ENCODE data around the gene DDX11.
"Not testable (repeated sequence)": the region's sequence is repeated elsewhere in the genome, so short reads cannot be mapped to it uniquely, and the experiment has no call there.

The DDX11 gene

GRCh38 chr12:31053944-31054343 is 19.7 kb upstream of the DDX11 start:
- H3K4me3 ChIP-seq (replicated peaks; ENCODE audit: low read depth, low read length); DNase-seq (ENCODE audit: low read depth): not testable (repeated sequence)
- TF ChIP-seq, protein P1, sequence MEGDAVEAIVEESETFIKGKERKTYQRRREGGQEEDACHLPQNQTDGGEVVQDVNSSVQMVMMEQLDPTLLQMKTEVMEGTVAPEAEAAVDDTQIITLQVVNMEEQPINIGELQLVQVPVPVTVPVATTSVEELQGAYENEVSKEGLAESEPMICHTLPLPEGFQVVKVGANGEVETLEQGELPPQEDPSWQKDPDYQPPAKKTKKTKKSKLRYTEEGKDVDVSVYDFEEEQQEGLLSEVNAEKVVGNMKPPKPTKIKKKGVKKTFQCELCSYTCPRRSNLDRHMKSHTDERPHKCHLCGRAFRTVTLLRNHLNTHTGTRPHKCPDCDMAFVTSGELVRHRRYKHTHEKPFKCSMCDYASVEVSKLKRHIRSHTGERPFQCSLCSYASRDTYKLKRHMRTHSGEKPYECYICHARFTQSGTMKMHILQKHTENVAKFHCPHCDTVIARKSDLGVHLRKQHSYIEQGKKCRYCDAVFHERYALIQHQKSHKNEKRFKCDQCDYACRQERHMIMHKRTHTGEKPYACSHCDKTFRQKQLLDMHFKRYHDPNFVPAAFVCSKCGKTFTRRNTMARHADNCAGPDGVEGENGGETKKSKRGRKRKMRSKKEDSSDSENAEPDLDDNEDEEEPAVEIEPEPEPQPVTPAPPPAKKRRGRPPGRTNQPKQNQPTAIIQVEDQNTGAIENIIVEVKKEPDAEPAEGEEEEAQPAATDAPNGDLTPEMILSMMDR (IDR thresholded peaks at IDR 0.05; ENCODE audit: low read length, missing control alignments) = peak; percentile 15

GRCh38 chr12:31057671-31058070 is 16.0 kb upstream of the DDX11 start:
- no peak overlapping the region for H3K4me3 ChIP-seq (replicated peaks; ENCODE audit: low read depth, low read length)
- TF ChIP-seq, protein P1 (IDR thresholded peaks at IDR 0.05; ENCODE audit: low read length, missing control alignments) = no peak
- no peak for DNase-seq (ENCODE audit: low read depth)

GRCh38 chr12:31066196-31066595 is 7.5 kb upstream of the DDX11 start:
- DNase-seq (ENCODE audit: low read depth) = peak; percentile 8
- H3K4me3 ChIP-seq (replicated peaks; ENCODE audit: low read depth, low read length) = not testable (repeated sequence)

DNA sequence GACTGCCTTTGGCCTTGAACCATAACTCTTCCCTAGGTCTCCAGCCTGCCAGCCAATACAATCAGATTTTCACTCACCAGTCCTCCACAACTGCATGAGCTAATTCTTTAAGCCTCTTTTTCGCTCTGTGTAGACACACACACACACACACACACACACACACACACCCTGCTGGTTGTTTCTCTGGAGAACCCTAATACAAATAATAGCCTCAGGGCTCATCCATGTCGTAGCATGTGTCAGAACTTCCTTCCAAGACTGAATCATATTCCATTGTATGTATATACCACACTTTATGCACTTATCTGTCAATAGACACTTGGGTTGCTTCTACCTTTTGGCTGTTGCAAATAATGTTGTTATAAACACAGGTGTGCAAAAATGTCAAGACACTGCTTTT is 6.0 kb upstream of the DDX11 start:
- H3K4me3 ChIP-seq (replicated peaks; ENCODE audit: low read depth, low read length); DNase-seq (ENCODE audit: low read depth): not testable (repeated sequence)

- H3K4me3 ChIP-seq (replicated peaks; ENCODE audit: low read depth, low read length); DNase-seq (ENCODE audit: low read depth): not testable (repeated sequence)
Measured at GRCh38 chr12:31070971-31071740, 2.5 kb upstream of the DDX11 start.

DNA sequence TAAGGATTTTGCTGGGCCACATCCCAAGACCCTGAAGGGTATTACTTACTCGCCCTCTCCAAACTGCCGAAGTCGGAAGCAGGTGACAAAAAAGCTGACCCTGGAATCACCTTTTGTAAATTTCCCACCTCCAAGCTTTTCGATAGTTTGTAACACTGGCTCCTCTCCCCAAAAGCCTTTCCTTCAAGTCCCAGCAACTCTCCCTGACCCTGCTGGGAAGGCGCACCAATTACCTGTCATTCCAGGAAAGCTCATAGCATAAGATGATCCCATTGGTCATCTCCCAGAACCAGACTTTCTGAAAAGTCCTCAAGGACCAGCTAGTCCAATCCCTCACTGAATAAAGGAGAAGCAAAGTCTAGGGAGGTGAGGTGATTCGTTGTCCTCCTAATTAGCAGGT is 698 bp upstream of the DDX11 start:
- H3K4me3 ChIP-seq (replicated peaks; ENCODE audit: low read depth, low read length) = peak overlapping the region; percentile 70
- not testable (repeated sequence) for DNase-seq (ENCODE audit: low read depth)

DNA sequence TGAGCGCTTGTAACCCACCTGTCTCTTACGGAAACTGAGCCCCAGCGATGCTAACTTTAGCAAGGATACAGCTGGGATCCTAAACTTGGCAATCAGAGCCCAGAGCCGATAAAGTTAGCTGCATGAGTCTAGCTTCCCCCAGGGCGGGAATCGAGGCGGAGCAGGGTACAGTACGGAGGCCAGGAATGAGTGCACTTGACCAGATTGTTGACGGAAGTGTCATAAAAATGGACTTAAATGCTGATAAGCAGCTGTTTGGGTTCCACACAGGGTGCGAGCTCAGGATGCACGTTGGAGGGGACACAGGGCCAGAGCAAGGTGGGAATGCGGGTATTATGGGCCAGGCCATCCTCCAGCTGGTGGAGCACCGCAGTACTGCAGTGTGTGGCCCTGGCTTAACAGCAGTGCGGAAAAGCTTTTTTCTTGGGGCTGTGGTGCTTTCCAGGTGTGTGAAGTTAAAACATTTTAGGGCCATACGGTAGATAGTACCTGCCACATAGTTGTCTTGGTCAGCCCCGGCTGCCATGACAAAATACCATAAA is 744 bp downstream of the DDX11 start:
- H3K4me3 ChIP-seq (replicated peaks; ENCODE audit: low read depth, low read length) = peak overlapping the region; percentile 70
- TF ChIP-seq, protein P1 (IDR thresholded peaks at IDR 0.05; ENCODE audit: low read length, missing control alignments) = peak; percentile 21
- not testable (repeated sequence) for DNase-seq (ENCODE audit: low read depth)

DNA sequence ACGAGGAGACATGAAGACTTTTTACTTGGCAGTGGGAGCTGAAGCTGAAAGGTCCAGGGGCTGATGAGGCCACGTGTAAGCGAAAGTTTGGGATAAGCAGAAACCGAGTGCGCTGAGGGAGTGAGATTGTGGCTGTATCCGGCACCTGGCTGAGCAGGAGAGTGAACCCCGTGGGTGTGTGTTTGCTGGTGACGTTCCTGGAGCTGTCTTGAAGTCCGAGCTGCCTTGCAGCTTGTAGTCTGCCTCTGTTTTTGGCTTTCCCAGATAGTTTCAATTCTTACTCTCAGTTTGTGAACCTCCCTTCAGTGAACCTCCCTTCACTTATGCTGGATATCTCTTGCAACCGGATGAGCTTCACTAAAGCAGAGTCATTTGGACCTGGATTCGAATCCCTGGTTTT is 2.5 kb downstream of the DDX11 start:
- H3K4me3 ChIP-seq (replicated peaks; ENCODE audit: low read depth, low read length); DNase-seq (ENCODE audit: low read depth): not testable (repeated sequence)

DNA sequence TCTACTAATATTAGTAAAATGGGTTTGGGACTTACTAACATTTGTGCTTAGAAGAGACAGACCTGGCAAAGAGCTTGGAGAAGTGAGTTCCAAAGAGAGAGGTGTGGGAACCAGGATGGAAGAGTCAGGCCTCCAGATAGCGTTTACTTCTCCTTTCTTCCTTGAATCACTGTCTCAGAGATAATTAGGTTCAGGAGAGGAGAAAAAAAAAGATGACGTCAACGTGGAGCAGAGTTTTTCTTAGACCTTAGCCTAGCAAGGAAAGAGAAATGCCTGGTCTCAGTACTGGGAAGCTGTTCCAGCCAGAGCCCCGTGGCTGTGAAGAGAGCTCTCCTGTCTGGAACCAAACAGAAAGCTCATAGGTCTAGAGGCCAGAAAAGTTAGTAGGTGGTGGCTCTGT is 3.4 kb downstream of the DDX11 start:
- not testable (repeated sequence) for DNase-seq (ENCODE audit: low read depth); H3K4me3 ChIP-seq (replicated peaks; ENCODE audit: low read depth, low read length)

DNA sequence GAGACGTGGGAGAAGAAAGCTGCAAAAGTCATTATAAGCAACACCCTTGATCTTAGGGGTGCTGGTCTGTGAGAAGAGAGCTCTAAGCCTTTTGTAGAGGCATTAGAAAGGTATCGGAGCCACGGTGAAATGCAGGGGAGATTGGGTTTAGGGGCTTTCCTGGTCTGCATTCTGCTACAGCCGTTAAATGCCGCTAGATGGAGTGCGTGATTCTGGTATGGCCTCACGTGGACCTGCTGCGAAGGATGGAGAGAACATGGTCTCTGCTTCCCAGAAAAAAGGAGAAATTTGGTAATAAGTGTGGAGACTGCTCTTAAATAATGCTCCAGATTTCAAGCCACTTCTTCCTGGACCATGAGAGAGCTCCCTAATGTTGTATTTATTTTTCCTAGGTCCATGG is 4.3 kb downstream of the DDX11 start:
- not testable (repeated sequence) for H3K4me3 ChIP-seq (replicated peaks; ENCODE audit: low read depth, low read length)
- DNase-seq (ENCODE audit: low read depth) = peak; percentile 3

GRCh38 chr12:31079421-31079820 is 5.8 kb downstream of the DDX11 start:
- not testable (repeated sequence) for H3K4me3 ChIP-seq (replicated peaks; ENCODE audit: low read depth, low read length); DNase-seq (ENCODE audit: low read depth)

DNA sequence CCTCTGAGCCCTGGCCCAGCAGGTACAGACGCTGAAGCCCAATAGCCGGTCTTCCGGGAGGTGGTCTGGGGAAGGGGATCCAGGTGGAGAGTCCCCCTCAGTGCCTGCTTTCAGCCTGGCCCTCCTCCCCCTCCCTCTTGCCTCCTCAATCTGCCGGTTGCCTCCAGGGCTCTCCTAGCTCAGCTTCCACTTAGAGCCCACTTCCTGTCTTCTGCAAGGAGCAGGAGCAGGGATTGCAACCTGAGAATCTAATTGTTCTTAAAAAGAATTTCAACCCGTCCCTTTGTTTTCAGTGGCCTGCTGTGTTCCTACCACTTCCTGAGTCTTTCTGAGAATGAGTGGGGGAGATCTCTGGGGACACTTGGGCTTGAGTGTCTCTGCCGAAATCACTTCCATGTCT is 6.6 kb downstream of the DDX11 start:
- not testable (repeated sequence) for H3K4me3 ChIP-seq (replicated peaks; ENCODE audit: low read depth, low read length)
- DNase-seq (ENCODE audit: low read depth) = peak; percentile 35

DNA sequence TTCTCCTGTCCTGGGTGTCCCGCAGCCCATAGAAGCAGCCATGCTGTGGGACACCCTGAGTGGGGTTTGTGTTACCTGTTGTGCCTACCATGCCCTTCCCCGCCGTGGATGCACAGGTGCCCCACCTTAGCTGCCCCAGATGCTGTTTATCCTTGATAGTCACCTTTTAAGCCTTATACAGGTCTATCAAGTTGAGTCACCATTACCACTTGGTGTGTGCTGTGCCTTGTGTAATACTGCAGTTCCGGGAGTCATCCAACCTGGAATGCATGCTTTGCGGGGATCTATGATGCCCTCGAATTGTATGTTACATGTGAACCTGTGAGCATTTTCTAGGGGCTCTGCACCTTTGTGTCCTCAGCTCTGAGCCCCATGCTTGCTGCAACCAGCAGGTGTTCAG is 7.6 kb downstream of the DDX11 start:
- not testable (repeated sequence) for H3K4me3 ChIP-seq (replicated peaks; ENCODE audit: low read depth, low read length); DNase-seq (ENCODE audit: low read depth)

DNA sequence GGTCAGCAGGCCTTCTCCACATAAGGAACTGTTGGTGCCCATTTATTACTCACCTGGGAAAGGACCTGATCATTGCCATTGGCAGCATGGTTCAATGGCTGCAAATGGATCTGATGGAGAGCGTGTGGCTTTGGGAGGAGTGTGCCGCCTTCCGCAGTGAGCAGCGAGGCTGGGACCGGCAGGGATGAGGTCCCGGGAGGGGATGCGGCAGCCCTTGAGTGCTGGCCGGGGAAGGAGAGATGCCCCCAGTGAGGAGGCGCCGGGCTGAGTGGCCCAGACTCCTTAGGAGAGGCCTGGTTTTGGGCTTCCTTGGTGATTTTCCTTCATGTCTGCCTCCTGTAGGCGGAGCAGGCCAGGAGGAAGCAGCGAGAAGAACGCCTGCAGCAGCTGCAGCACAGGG is 10.6 kb downstream of the DDX11 start:
- not testable (repeated sequence) for H3K4me3 ChIP-seq (replicated peaks; ENCODE audit: low read depth, low read length); DNase-seq (ENCODE audit: low read depth)

- DNase-seq (ENCODE audit: low read depth); H3K4me3 ChIP-seq (replicated peaks; ENCODE audit: low read depth, low read length): not testable (repeated sequence)
Measured at GRCh38 chr12:31086032-31086431, 12.4 kb downstream of the DDX11 start.

DNA sequence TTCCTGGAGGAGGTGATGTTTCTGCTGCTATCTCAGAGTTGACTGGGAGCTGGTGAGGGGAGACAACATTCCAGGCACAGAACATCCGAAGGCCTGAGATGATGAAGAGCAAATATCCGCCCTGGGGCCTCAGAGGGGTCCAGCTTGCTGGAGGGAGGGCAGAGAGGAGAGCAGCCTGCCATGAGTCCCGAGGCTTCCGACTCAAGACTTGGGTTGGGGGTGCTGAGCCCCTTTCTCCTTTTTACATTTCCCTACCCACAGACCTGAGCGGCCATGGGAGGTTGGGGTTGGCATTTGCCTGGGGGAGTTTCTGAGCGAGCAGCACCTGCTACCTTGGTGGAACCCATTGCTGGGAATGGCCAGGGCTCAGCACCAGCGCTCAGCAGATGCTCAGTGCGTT is 13.8 kb downstream of the DDX11 start:
- not testable (repeated sequence) for DNase-seq (ENCODE audit: low read depth)

More for the DNA sequence above, 13.8 kb downstream of the DDX11 start:
- H3K4me3 ChIP-seq (replicated peaks; ENCODE audit: low read depth, low read length) = not testable (repeated sequence)

Data from fibroblast of pulmonary artery (primary cell).